GM21786 (cell line): ENCODE measurements around the gene NANOS2.
"Not testable (repeated sequence)": the region's sequence is repeated elsewhere in the genome, so short reads cannot be mapped to it uniquely, and the experiment has no call there.

Experiments
- ATAC-seq: cut with Tn5 transposase; IDR thresholded peaks from one replicate; pipeline ENCODE4 v1.9.1; 2021; ENCODE audit not compliant: unreplicated experiment

The NANOS2 gene

GRCh38 chr19:45895983-45896599, 18.5 kb downstream of the NANOS2 start:
- not testable (repeated sequence) for ATAC-seq

GRCh38 chr19:45895519-45895972, 19.0 kb downstream of the NANOS2 start:
- ATAC-seq: no peak

- no peak for ATAC-seq
These were observed 23.7 kb downstream of the NANOS2 start for GRCh38 chr19:45890877-45891276.

- ATAC-seq: no peak
These were observed 25.2 kb downstream of the NANOS2 start for GRCh38 chr19:45889210-45889885.

- ATAC-seq: no peak
These were observed 27.3 kb downstream of the NANOS2 start for GRCh38 chr19:45887200-45887710.

GRCh38 chr19:45886427-45887199, 28.0 kb downstream of the NANOS2 start:
- peak; percentile 43 for ATAC-seq

- ATAC-seq: peak; percentile 48
These were observed 28.8 kb downstream of the NANOS2 start, which contains the start of gene IRF2BP1 for GRCh38 chr19:45885556-45886426. TSS of gene IRF2BP1 (minus strand) at chr19:45886141. CDS start at chr19:45885774, 367 bp downstream.

GRCh38 chr19:45884682-45885555, 29.7 kb downstream of the NANOS2 start:
- ATAC-seq: no peak

GRCh38 chr19:45883881-45884681, 30.5 kb downstream of the NANOS2 start:
- no peak for ATAC-seq

GRCh38 chr19:45883586-45883880, 31.0 kb downstream of the NANOS2 start:
- ATAC-seq: no peak

- ATAC-seq: no peak
These were observed 31.7 kb downstream of the NANOS2 start for GRCh38 chr19:45882652-45883585.

- ATAC-seq: no peak
These were observed 32.6 kb downstream of the NANOS2 start for GRCh38 chr19:45881909-45882528.

- ATAC-seq: no peak
These were observed 33.3 kb downstream of the NANOS2 start for GRCh38 chr19:45881082-45881908.

- ATAC-seq: no peak
These were observed 34.6 kb downstream of the NANOS2 start for GRCh38 chr19:45879971-45880370.

GRCh38 chr19:45879055-45879454, 35.5 kb downstream of the NANOS2 start:
- ATAC-seq: no peak

GRCh38 chr19:45878043-45878794, 36.4 kb downstream of the NANOS2 start:
- no peak for ATAC-seq
